ENCODE measurements around the gene CDK6.

The CDK6 gene

GRCh38 chr7:92705831-92706230 lies 130.5 kb downstream of the CDK6 start:
- DNase-seq, result no peak

- DNase-seq, result no peak
Measured at GRCh38 chr7:92704858-92705257, 131.5 kb downstream of the CDK6 start.

GRCh38 chr7:92702535-92702934 lies 133.8 kb downstream of the CDK6 start:
- no peak for DNase-seq

- no peak for DNase-seq
Measured at GRCh38 chr7:92699966-92700514, 136.3 kb downstream of the CDK6 start.

- DNase-seq, result no peak
Measured at GRCh38 chr7:92699560-92699959, 136.8 kb downstream of the CDK6 start.

GRCh38 chr7:92698237-92698841 lies 138.0 kb downstream of the CDK6 start:
- DNase-seq, result no peak

GRCh38 chr7:92697414-92697813 lies 139.0 kb downstream of the CDK6 start:
- no peak for DNase-seq

- DNase-seq, result no peak
Measured at GRCh38 chr7:92697012-92697411, 139.4 kb downstream of the CDK6 start.

GRCh38 chr7:92696584-92696983 lies 139.8 kb downstream of the CDK6 start:
- DNase-seq, result no peak

- DNase-seq, result no peak
Measured at GRCh38 chr7:92695308-92696261, 140.8 kb downstream of the CDK6 start.

- DNase-seq, result no peak
Measured at GRCh38 chr7:92694211-92694610, 142.2 kb downstream of the CDK6 start.

GRCh38 chr7:92693519-92693918 lies 142.9 kb downstream of the CDK6 start:
- no peak for DNase-seq

- no peak for DNase-seq
Measured at GRCh38 chr7:92691578-92691977, 144.8 kb downstream of the CDK6 start.

- DNase-seq, result no peak
Measured at GRCh38 chr7:92685136-92686042, 151.0 kb downstream of the CDK6 start.

GRCh38 chr7:92684274-92684673 lies 152.1 kb downstream of the CDK6 start:
- DNase-seq, result no peak

- no peak for DNase-seq
Measured at GRCh38 chr7:92682903-92683539, 153.4 kb downstream of the CDK6 start.

- DNase-seq, result no peak
Measured at GRCh38 chr7:92682330-92682729, 154.0 kb downstream of the CDK6 start.

GRCh38 chr7:92681633-92682032 lies 154.7 kb downstream of the CDK6 start:
- DNase-seq, result no peak

- DNase-seq, result no peak
Measured at GRCh38 chr7:92680442-92680841, 155.9 kb downstream of the CDK6 start.

GRCh38 chr7:92678291-92678920 lies 158.0 kb downstream of the CDK6 start:
- no peak for DNase-seq

GRCh38 chr7:92674379-92674778 lies 162.0 kb downstream of the CDK6 start:
- no peak for DNase-seq

Data from activated gamma-delta T cell (primary cell).